Skin epidermis (tissue), 12 donors: ENCODE results near the gene TRIAP1.
"Not testable (repeated sequence)": the region's sequence is repeated elsewhere in the genome, so short reads cannot be mapped to it uniquely, and the experiment has no call there.

Experiments used
- H3K27ac ChIP-seq, 21 experiments: fragments of 200-600 bp; sonication (generic) in 11 of 21; one replicate each; pipeline ENCODE4 v1.5.0; 2020; ENCODE audit warnings: mild to moderate bottlenecking in 3 of 21, inconsistent platforms in 2 of 21, moderate library complexity in 2 of 21
- H3K4me3 ChIP-seq, 7 experiments: fragments of 200-600 bp; sonication (generic) in 2 of 7; one replicate each; pipeline ENCODE4 v1.5.0; 2020; ENCODE audit warnings: inconsistent platforms in 2 of 7, mild to moderate bottlenecking in 2 of 7, moderate library complexity in 1 of 7

TRIAP1 gene

GRCh38 chr12:120445911-120446843 lies at the start of gene TRIAP1, which contains the start of gene GATC:
TSS of gene TRIAP1 (minus strand) at chr12:120446384. CDS start at chr12:120446372, 12 bp downstream.
TSS of gene GATC (plus strand) at chr12:120446444. CDS start at chr12:120446481, 37 bp downstream.
- peak within 1 kb of the TSS; percentile 57 to 97 (median 89) for H3K27ac ChIP-seq
- peak within 1 kb of the TSS; percentile 83 to 100 (median 96) for H3K4me3 ChIP-seq

DNA sequence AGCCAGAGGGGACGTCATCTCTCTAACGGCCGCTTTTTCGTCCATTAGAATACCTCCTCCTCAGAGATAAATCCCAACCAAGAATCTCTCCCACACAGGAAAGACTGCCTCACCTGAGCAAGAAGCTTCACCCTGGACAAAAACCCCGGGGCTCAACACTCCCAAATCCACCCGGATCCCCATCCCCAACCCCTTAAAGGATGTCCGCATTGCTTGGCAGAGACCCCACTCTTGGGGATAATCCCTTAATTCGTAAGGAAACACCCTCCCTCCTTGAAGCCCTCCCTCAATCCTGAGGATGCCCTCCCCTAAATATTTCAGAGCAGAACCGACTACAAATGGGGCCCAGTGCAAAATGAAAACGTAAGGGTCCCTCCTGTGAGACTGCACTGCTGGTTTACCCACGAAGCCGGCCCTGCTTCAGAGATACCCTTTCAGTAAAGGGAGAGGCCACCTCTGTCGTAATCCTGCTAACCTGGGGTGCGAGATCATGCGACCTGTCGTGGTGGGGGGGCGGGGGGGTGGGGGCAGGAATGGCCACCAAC lies 49.1 kb upstream of the TRIAP1 start:
- peak overlapping the region; percentile 71 to 99 (median 90) for H3K4me3 ChIP-seq

DNA sequence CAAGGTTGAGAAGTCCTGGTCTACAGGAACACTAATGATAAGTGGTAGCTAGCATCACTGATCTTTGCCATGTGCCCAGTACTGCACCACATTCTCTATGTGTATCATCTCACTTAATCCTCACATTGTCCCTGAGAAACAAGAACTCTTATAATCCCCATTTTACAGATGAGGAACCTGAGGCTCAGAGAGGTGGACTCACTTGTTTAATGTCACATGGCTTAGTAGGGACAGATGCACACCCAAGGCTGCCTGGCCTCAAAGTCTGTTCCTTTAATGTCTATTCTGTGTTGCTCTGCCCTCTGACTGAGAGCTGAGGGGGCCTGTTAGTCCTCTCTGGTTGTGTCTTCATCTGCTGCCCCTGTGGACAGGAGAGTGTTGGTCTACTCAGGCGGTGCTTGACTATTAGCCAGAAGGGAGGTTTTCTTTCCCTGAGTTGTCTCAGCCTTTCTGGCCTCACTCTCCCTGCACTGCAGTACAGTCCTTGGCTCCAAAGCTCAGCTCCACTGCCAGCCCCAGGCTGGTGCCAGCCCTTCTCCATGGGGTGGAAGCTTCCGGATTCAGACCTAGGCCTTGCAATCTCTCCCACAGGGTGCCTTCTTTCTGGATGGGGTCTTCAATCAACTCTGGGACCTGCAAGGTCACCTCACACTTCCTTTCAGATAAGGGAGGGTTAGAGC lies 44.8 kb upstream of the TRIAP1 start:
- Histone ChIP-seq H3K27ac (peak overlapping the region in 1 of 21 experiments; percentile 53), H3K4me3 (no peak overlapping the region)

More for the DNA sequence above, 49.1 kb upstream of the TRIAP1 start:
- peak overlapping the region in 19 of 21 experiments; percentile 56 to 99 (median 94) for H3K27ac ChIP-seq

DNA sequence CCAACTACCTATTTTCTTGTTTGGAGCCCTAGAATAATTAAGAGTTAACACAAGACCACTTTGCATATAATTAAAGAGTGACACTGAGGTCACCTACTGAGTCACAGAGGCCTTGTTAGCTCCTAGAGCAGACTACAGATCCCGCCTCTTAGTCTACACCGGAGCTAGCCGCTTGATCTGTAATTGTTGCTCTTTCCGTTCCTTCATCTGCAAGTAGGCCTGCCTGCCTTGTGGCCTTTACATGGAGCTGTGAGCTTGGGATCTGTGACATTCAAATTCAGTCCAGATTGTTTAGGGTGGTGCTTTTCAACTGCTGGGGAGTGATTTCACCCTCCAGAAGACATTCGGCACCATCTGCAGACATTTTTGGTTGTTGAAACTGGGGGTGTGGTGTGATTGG lies 44.1 kb upstream of the TRIAP1 start:
- Histone ChIP-seq H3K4me3 (no peak overlapping the region), H3K27ac (peak overlapping the region in 3 of 21 experiments; percentile 1 to 27 (median 20))

DNA sequence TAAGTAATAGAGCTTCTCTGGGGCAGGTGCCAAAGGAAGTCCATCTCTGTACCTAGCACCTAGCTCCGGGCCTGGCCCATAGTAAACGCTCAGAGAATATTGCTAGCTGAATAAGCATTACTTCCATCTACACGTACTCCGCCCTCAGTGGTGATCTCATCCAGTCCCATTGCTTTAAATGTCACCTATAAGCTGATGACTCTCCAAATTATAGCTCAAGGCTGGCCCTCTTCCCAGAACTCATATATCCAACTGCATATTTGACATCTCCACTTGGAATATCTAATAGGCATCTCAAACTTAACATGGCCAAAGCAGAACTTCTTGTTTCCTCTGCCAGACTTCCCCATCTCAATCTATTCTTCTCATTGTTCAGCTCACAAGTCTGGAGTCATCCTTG lies 42.8 kb upstream of the TRIAP1 start:
- Histone ChIP-seq H3K4me3 (no peak overlapping the region), H3K27ac (peak overlapping the region in 3 of 21 experiments; percentile 1 to 4 (median 2))

DNA sequence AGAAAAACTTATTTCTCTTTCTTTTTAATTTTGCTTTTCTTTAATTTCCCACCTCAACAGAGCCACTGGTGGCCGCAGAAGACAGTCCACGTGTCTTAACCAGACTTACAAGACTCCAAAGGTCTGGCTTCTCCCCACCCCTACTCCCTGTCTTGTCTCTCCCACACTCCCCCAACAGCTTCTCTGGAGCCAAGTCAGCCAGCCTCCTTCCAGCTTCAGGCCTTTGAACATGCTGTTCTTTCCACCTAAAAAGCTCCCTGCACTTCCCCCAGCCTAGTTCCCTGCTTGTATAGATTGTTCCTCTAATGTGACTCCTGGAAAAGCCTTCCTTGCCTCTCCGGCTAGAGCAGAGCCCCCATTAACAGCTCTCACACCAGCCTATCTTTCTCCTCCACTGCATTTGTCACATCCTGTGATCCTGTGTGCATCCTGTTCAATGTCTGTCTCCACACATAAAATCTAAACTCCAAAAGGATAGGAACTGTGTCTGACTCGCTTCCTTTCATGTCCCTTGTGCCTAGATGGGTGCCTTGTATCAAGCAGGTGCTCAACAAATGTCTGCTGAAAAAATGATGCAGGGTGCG lies 42.0 kb upstream of the TRIAP1 start:
- Histone ChIP-seq H3K27ac (peak overlapping the region in 3 of 21 experiments; percentile 7 to 16 (median 16)), H3K4me3 (no peak overlapping the region)

DNA sequence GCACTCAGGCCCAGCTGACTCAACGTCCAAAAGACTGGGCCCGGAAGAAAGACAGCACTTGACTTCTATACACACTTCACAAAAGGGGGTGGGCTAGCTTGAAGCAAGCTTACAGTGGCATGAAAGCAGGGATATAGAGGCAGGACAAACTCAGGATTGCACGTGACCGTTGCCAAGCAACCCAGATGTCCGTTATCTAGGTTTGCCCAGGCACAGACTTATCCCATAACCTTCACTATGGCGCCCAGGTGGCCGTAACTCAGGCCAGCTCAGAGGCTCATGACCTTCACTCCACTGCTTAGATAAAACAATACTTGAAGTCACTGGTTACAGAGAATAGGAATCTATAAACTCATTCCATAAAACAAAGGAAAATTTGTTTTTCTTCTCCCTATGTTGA lies 41.4 kb upstream of the TRIAP1 start:
- not testable (repeated sequence) for H3K27ac ChIP-seq, H3K4me3 ChIP-seq

DNA sequence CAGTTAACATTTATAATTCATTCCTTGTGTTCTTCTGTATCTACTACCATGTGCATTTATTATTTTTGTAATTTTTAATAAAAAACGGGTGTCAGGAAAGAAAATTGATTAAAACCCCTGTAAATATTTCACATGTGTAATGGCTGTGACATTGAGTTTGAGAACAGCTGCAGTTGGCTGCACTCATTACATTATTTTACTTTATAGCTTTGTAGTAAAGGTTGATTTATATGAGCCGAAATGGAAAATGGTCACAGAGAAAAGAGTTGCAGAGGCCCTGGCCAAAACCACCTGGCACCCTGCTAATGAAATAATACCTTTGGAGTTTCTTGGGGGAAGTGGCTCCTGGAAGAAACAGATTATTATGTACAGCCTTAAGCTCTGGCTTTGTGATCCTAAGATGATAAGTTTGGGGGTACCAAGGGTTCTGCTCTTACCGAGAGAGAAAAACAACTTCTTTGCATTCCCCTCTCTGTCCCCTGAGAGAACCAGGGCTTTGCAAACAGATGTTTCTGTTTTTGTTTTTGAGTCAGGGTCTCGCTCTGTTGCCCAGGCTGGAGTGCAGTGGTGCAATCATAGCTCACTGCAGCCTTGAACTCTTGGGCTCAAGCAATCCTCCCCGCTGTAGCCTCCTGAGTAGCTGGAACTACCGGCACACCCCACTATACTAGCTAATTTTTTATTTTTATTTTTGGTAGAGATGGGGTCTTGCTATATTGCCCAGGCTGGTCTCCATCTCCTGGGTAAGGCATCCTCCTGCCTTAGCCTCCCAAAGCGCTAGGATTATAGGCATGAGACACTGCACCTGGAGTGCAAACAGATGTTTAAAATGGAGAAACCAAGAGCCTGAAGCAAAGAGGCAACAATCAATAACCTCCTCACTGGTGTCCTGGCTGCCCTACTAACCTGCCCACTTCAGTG lies 40.0 kb upstream of the TRIAP1 start:
- no peak overlapping the region for H3K4me3 ChIP-seq
- H3K27ac ChIP-seq = no peak overlapping the region

- no peak overlapping the region for H3K27ac ChIP-seq
- H3K4me3 ChIP-seq = no peak overlapping the region
These were observed 37.4 kb upstream of the TRIAP1 start for GRCh38 chr12:120483621-120484020.

DNA sequence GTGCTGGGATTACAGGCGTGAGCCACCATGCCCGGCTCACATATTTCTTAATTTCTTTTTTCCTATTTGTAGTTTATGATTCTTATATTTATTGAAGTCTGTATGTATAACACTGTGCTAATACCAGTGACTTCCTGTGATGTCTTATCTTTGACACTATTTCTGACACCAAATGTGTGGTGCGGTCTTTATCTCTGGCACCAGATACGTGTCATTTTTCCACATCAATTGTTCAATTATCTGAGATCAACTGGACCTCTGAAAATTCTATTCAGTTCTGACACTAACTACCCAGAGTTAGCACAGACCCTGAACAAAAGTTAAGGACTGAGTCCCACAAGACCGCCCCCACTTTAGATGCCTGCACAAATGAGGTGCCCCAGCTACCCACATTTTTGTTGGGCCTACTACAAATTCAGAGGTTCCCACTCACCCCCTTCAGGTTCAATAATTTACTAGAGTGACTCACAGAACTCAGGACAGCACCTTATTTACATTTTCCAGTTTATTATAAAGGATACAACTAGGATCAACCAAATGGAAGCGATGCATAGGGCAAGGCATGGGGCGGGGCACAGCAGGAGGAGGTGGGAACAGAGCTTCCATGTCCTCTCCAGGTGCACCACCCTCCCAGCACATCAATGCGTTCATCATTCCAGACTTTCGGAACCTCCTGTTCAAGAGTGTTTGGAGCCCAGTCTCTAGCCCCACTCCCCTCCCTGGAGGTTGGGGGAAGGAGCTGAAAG lies 35.0 kb upstream of the TRIAP1 start:
- peak overlapping the region in 7 of 21 experiments; percentile 16 to 81 (median 50) for H3K27ac ChIP-seq

DNA sequence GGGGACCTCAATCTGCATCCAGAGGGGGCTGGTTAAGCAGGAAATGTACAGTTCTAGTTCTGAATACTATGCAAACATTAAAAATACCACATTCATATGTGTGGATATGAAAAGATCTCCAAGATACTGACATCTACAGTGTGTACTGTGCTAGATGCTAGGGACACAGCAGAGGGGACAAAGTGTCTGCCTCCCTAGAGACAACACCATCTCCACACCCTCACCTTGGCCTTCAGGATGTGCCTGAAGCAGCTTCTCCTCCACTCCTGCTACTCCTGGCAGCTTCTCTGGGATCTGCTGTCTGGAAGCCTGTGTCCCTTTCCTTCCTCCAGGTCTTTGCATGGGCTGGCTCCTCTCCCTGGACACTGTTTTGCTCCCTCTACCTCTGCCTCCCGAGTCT lies 34.0 kb upstream of the TRIAP1 start:
- H3K27ac ChIP-seq = peak overlapping the region in 14 of 21 experiments; percentile 32 to 81 (median 55)
- no peak overlapping the region for H3K4me3 ChIP-seq

More for the DNA sequence above, 35.0 kb upstream of the TRIAP1 start:
- H3K4me3 ChIP-seq = no peak overlapping the region

DNA sequence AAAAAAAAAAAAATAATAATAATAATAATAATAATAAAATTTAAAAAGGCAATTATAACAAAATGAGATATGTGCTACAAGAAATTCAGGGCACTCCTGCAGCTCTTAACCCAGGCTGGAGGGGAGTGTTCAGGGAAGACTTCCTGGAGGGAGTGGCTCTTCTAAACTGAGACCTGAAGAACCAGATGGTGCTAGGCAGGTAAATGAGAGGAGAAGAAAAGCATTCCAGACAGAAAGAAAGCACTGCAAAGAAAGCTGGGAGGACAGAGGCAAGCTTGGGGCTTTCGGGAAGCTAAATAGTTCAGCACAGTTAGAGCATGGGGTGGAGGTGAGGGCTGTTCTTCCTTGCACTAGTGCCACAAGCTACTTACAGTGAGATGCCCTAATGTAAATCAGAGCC lies 33.3 kb upstream of the TRIAP1 start:
- Histone ChIP-seq H3K27ac (peak overlapping the region in 10 of 21 experiments; percentile 16 to 81 (median 56)), H3K4me3 (no peak overlapping the region)

DNA sequence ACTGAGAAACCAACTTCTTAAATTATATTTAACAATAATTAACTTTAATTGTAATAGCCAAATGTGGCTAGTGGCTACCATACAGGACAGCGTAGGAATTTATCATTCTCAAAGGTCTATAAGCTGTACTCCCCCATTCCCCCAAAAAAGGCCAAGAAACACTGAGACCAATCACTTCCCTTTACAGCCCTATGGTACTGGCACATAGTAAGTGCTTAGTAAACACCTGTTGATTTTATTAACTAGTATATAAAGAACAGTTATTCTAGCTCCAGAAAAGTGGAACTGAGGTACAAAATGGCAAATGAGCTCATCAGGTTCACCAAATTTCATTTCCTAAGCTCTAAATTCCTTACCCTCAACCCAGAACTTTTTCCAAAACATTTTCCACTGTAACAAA lies 29.5 kb upstream of the TRIAP1 start:
- Histone ChIP-seq H3K27ac (peak overlapping the region in 9 of 21 experiments; percentile 21 to 77 (median 44)), H3K4me3 (no peak overlapping the region)

- H3K27ac ChIP-seq = peak overlapping the region in 13 of 21 experiments; percentile 29 to 77 (median 63)
- no peak overlapping the region for H3K4me3 ChIP-seq
These were observed 28.4 kb upstream of the TRIAP1 start for GRCh38 chr12:120474616-120474960.

DNA sequence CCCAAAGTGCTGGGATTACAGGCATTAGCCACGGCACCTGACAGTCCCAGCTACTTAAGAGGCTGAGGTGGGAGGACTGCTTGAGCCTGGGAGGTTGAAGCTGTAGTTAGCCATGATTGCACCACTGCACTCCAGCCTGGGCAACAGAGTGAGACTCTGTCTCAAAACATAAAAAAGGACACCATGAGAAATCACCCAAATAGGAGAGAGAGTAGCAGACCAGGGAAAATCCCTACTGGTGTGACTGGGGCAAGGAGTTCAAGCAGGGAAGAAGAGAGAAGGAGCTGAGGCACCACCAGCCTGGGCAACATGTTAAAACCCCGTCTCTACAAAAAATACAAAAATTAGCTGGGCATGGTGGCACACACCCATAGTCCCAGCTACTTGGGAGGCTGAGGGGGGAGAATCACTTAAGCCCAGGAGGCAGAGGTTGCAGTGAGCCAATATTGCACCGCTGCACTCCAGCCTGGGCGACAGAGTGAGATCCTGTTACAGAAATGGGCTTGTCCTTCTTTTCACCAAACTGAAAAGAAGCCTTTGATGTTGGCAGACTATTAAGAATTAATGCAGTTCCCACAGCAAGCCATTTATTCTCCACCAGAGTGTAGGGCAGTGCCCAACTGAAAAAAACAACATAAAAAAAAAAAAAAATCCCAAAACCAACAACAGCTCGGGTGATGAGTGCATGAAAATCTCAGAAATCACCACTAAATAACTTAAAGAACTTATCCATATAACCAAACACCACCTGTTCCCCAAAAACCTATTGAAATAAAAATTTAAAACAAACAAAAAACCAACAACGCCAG lies 27.8 kb upstream of the TRIAP1 start:
- Histone ChIP-seq H3K27ac (peak overlapping the region in 18 of 21 experiments; percentile 19 to 78 (median 62)), H3K4me3 (no peak overlapping the region)

DNA sequence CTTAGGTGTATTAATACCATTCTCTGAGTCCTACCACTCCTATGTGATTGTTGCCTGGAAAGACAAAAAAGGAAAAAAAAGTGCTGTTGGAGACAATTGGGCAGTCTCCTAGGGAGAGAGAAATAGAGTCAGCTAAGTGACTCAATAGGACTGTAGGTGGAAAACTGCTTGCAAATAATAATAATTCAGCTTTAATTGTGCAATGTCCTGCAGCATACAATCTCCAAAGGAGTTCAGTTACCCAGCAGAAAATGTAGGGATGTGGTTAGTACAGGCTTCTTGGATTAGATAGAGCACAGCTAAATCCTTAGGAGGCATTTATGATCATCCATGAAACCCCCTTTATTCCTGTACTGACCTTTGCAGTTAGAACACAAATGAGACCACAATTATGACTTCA lies 26.3 kb upstream of the TRIAP1 start:
- H3K4me3 ChIP-seq = peak overlapping the region in 1 of 7 experiments; percentile 0

DNA sequence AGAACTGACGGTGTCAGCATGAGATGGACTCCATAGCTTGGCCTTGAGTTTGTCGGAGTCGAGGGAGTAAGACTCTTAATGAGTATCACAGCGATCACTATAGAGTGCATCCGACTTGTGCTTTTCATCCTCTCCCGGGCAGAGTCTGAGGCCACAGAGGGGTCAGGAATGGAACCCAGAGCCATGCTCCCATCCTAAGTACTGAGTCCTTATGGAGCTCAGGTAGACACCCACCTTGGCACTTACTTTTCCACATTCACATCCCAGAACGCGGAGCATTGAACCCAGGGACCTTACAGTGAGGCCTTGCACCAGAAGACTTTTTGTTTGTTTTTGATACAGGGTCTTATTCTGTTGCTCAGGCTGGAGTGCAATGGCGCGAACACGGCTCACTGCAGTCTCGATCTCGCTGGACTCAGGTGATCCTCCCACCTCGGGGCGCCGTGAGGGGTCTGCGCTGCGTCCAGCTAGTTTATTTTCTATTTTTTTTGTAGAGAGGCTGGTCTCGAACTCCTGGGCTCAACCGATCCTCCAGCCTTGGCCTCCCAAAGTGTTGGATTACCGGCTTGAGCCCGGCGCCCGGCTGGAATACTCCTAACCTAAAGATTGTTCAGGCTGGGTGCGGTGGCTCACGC lies 24.1 kb upstream of the TRIAP1 start:
- H3K4me3 ChIP-seq = peak overlapping the region; percentile 84 to 97 (median 89)
- H3K27ac ChIP-seq = peak overlapping the region; percentile 89 to 99 (median 95)

More for the DNA sequence above, 26.3 kb upstream of the TRIAP1 start:
- H3K27ac ChIP-seq = peak overlapping the region in 6 of 21 experiments; percentile 20 to 77 (median 73)
